Ascending aorta (tissue), 2 donors: ENCODE data around the gene TEX2. TPM values are rescaled to one million over a fixed set of nuclear protein-coding genes. Genes with fewer than 3 reads are reported as not detected.
A peak's percentile ranks its signal among the peaks of the same experiment; 100 is the strongest.
"Not testable (repeated sequence)": the region's sequence is repeated elsewhere in the genome, so short reads cannot be mapped to it uniquely, and the experiment has no call there.

Experiments
- DNase-seq, 2 donors: peaks; one replicate each; pipeline ENCODE4 v3.0.0-alpha.2; 2019; ENCODE audit warnings: low spot score in 2 of 2
- H3K27ac ChIP-seq, 2 donors: fragments of 200-600 bp; sonication (generic); one replicate each; pipeline ENCODE4 v1.5.1; 2016 to 2017; ENCODE audit warnings: mild to moderate bottlenecking in 1 of 2
- H3K27me3 ChIP-seq: fragments of 200-600 bp; sonication (generic); one replicate; pipeline ENCODE4 v1.5.1; 2017
- H3K36me3 ChIP-seq, 2 donors: fragments of 200-600 bp; sonication (generic); one replicate each; pipeline ENCODE4 v1.5.1; 2016
- H3K4me1 ChIP-seq, 2 donors: fragments of 200-600 bp; sonication (generic); one replicate each; pipeline ENCODE4 v1.5.1; 2016 to 2017; ENCODE audit warnings: mild to moderate bottlenecking in 1 of 2
- H3K4me3 ChIP-seq, 2 donors: fragments of 200-600 bp; sonication (generic); one replicate each; pipeline ENCODE4 v1.5.1; 2016 to 2017; ENCODE audit warnings: mild to moderate bottlenecking in 1 of 2
- H3K9me3 ChIP-seq, 2 donors: fragments of 200-600 bp; sonication (generic); one replicate each; pipeline ENCODE4 v1.5.1; 2016
- intact Hi-C: fragments of 100-400 bp; cut with DNase I; formaldehyde crosslinking; loops from one replicate; pipeline ENCODE4 v1.15.1; 2023
- total RNA-seq: library from RNA; depleted of rRNA; stranded (reverse); fragments of >200 nt; gene quantifications from one replicate; pipeline ENCODE4 v1.1.0, GENCODE V29; 2016
- TF ChIP-seq, protein P1 (sequence below), 3 experiments: fragments of 200-600 bp in 2 of 3; fragments of 450-650 bp in 1 of 3; sonication (generic) in 2 of 3; IDR thresholded peaks; one replicate each; pipeline ENCODE4 v1.5.1; 2016 to 2019; ENCODE audit warnings: antibody characterized with exemption in 3 of 3, mild to moderate bottlenecking in 1 of 3, moderate library complexity in 1 of 3

TEX2 gene
- total RNA-seq, 1 donor from 2014 or later, result 94.6 TPM

DNA sequence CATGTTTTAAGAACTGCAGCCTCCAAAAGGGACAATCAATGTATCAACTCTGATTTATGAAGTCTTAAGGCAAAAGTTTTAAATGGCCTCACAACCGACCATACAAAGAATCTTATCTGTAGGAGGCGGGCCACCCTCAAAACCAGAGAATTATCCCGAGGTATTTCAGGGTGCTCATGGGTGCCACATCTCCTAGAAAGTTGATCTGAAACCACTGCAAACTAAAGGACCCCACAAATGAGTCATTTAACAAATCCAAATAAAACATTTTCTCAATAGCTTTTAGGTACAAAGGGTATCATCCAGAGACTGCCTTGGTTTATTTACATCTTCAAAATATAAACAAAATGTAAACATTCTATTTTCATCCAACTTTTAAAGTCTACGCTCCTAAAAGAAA is 139.9 kb downstream of the TEX2 start:
- no peak for DNase-seq
- TF ChIP-seq, protein P1, sequence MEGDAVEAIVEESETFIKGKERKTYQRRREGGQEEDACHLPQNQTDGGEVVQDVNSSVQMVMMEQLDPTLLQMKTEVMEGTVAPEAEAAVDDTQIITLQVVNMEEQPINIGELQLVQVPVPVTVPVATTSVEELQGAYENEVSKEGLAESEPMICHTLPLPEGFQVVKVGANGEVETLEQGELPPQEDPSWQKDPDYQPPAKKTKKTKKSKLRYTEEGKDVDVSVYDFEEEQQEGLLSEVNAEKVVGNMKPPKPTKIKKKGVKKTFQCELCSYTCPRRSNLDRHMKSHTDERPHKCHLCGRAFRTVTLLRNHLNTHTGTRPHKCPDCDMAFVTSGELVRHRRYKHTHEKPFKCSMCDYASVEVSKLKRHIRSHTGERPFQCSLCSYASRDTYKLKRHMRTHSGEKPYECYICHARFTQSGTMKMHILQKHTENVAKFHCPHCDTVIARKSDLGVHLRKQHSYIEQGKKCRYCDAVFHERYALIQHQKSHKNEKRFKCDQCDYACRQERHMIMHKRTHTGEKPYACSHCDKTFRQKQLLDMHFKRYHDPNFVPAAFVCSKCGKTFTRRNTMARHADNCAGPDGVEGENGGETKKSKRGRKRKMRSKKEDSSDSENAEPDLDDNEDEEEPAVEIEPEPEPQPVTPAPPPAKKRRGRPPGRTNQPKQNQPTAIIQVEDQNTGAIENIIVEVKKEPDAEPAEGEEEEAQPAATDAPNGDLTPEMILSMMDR (IDR thresholded peaks at IDR 0.05), result no peak
- H3K27me3 ChIP-seq, result no peaks in the 10 kb centered on the region
- no peaks in the 10 kb centered on the region for H3K36me3 ChIP-seq
- intact Hi-C loops, result no loop called here
- H3K4me3 ChIP-seq, result no peak overlapping the region
- H3K9me3 ChIP-seq, result no peaks in the 10 kb centered on the region
- H3K4me1 ChIP-seq, result peaks cover 6 to 10% of the 10 kb centered on the region in 2 donors
- H3K27ac ChIP-seq, result no peak overlapping the region

DNA sequence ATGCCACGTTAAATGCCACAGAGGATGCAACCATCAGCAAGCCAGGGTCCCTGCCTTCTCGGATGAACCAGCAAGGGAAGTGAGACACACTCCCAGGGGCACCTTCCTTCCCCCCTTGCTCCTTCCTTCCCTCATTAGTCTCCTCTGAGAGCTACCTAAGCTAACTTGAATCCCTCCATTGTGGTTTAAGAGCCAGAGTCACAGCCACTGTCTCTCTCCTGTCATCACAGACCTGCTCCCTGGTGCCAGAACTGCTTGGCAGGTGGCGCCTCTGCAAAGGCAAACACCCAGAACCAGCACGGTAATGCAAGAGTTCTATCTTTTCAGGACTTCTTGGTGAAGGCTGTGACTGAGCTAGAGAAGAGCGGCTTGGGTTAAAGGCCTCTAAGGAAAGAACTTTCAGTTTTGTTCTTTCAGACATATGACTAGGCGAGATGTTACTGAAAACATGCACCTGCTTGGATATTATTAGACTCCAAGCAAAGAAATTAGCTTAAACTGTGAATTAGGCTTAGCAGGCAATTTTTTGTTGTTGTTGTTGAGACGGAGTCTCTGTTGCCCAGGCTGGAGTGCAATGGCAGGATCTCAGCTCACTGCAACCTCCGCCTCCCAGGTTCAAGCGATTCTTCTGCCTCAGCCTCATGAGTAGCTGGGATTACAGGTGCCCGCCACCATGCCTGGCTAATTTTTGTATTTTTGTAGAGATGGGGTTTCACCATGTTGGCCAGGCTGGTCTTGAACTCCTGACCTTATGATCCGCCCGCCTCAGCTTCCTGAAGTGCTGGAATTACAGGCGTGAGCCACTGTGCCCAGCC is 141.9 kb downstream of the TEX2 start:
- H3K36me3 ChIP-seq, intact Hi-C loops, DNase-seq, H3K27ac ChIP-seq, H3K27me3 ChIP-seq, H3K9me3 ChIP-seq, H3K4me3 ChIP-seq: not testable (repeated sequence)
- peaks cover 11 to 19% of the 10 kb centered on the region in 2 donors for H3K4me1 ChIP-seq

DNA sequence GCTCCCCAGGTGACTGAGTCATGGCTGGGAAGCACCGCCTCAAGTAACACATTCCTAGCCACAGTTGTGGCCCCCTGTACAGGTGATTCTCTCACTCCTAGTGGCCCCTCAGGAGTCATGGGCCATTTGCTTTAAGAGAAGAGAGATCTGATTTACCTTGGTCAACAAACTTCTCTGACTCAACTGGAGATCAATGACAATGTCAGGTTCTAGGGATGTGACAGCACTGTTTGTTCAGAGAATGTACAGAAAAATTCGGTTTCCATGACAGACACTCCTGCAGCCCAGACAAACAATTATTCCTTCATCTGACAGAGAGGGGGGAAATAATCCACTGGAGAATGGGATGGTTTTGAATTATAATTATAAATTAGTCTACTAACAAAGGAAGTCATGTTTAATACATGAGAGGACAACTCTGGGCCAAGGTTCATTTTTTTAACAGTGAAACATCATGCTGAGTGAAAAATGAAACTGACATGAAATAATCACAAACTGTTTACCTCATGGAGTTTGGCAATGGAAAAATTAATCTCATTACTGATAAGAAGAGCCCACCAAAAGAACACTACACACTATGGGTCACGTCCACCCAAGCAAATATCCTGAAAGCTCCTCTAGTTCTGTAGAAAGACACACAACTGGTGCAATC is 142.8 kb downstream of the TEX2 start:
- intact Hi-C loops, result no loop called here
- TF ChIP-seq, protein P1 (IDR thresholded peaks at IDR 0.05), result no peak
- Histone ChIP-seq H3K9me3 (no peaks in the 10 kb centered on the region), H3K36me3 (no peaks in the 10 kb centered on the region), H3K4me1 (peaks cover 11 to 19% of the 10 kb centered on the region in 2 donors), H3K27me3 (no peaks in the 10 kb centered on the region), H3K4me3 (no peak overlapping the region), H3K27ac (no peak overlapping the region)
- no peak for DNase-seq

DNA sequence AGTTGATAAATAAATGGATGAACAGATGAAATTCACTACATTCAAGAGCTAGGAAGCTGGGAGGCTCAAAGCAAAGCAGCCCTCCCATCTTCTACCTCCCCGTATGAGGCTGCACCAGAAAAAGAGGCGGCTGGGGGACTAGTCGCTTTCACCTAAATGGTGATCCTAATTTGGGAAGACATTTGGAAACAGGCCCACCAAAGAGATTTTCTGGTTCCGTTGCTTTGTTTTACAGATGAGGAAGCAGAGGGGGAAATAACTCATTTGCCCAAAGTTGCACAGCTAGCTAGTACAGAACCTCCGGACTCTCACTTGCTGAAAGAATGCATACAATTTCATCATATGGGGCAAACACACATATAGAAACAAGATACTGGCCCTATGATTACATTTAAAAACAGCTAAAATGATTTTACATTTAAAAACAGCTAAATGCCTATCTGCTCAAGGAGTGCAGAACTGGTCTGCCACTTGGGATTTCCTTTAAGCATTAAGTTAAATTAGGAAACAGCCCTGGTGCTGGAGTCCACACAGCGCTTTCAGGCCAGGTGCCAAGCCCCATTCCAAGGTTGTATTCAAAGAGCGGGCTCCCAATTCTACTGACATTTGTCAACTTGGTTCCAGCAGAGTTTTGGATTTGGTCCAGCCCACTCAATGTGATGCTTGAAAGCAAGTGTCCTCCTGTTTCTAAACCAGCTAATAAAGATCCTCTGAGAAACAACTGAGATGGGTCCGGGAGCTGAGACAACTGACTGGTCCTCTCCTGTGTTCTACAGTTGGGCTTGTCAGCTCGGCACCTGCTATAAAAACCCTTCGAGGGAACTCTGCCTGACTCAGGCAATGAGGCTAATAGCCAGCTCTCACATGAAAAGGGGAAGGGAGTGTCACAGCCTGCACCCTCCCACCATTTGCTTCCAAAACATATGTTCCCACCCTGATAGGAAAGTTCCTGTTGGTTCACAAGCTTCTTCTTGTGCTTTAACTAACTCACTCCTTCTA is 144.8 kb downstream of the TEX2 start:
- intact Hi-C loops, result no loop called here
- DNase-seq, result peak in 1 of 2 donors; percentile 13

DNA sequence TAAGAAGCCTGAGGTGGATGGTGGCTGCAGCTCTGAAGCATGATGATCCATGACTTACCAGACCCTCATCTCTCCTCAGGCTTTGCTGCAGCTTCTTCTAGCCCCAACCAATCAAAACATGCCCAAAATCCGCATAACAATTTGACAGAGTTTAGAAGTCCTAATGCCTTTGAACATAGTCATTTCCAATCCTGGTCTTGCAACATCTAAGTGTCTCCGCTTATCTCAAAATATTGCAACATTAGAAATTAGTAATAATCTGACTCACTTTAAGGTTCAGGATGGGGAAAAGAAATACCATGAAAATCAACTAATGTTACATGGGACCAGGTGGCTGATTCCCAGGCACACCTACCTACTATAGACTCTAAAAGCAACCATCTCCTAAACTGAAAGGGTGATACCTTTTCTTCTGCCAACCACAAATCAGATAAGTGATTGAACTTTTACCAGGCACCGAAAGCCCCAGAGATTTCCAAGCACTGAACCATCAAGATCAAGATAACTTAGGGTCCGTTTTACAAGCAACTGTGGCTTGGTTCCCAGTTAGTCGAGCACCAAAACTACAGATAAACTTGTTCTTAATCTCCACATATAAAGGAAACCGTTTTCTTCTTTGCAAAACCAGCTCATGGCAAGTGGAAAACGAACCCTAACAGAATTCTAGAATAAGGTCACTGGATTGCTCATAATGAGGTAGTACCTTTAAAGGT is 147.1 kb downstream of the TEX2 start:
- H3K4me3 ChIP-seq, result no peak overlapping the region
- no peaks in the 10 kb centered on the region for H3K27me3 ChIP-seq
- H3K9me3 ChIP-seq, result no peaks in the 10 kb centered on the region
- no peak for DNase-seq
- intact Hi-C loops, result no loop called here
- H3K27ac ChIP-seq, result no peak overlapping the region
- peaks cover 0 to 4% of the 10 kb centered on the region in 2 donors for H3K36me3 ChIP-seq
- TF ChIP-seq, protein P1 (IDR thresholded peaks at IDR 0.05), result no peak
- H3K4me1 ChIP-seq, result peaks cover 11 to 19% of the 10 kb centered on the region in 2 donors

More for the DNA sequence above, 144.8 kb downstream of the TEX2 start:
- TF ChIP-seq, protein P1 (IDR thresholded peaks at IDR 0.05), result no peak
- Histone ChIP-seq H3K4me3 (peak overlapping the region; percentile 7 to 48), H3K4me1 (peaks cover 11 to 19% of the 10 kb centered on the region in 2 donors), H3K9me3 (no peaks in the 10 kb centered on the region), H3K27ac (peak overlapping the region in 1 of 2 donors; percentile 58), H3K27me3 (no peaks in the 10 kb centered on the region), H3K36me3 (no peaks in the 10 kb centered on the region)
